Muscle of back (tissue), 11 donors: ENCODE measurements around the gene CACNA2D1. TPM values are rescaled to one million over a fixed set of nuclear protein-coding genes. Genes with fewer than 3 reads are reported as not detected.
"Not testable (repeated sequence)": the region's sequence is repeated elsewhere in the genome, so short reads cannot be mapped to it uniquely, and the experiment has no call there.

ENCODE experiments used
- DNase-seq, 3 donors: peaks; one replicate each; pipeline versions ENCODE4 v3.0.0 to v3.0.0-alpha.2; 2013
- polyA plus RNA-seq, 10 donors: library from polyadenylated mRNA; unstranded; fragments of 120-200 nt; gene quantifications; one replicate each; pipeline ENCODE4 v1.2.1, GENCODE V29; 2013; ENCODE audit not compliant: insufficient read length in 10 of 10

CACNA2D1 gene
- polyA plus RNA-seq, 10 donors, result 79.1 to 158 (median 107) TPM

DNA sequence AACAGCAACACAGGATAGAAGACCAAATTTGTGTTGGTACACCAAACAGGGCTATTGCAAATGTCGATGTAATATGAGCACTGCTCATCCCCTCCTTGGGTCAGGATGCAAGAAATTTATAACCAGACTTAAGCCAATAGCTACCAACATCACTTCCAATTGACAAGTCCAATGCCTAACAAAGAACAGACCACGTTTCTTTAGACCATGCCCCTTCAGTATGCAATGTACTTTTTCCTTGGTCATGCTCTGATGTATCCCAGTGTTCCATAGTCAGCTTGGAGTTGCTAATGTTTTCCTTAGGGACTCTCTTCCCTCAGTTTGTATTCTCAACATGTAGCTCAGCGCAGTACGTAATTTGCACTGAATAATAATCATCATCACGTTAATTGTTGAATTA is 7.8 kb downstream of the CACNA2D1 start:
- DNase-seq, result no peak

GRCh38 chr7:82434275-82435022 is 9.1 kb downstream of the CACNA2D1 start:
- no peak for DNase-seq

- DNase-seq, result no peak
Measured at GRCh38 chr7:82433507-82433906, 10.1 kb downstream of the CACNA2D1 start.

DNA sequence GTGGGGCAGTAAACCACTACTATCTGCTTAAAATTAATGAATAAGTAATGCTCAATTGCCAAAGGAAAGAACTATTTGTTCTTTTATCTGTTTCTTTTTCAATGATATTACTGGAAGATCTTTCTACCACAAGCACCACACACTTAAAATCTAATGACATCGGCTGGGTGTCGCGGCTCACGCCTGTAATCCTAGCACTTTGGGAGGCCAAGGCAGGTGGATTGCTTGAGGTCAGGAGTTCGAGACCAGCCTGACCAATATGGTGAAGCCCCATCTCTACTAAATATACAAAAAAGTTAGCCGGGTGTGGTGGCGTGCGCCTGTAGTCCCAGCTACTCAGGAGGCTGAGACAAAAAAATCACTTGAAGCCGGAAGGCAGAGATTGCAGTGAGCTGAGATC is 10.8 kb downstream of the CACNA2D1 start:
- not testable (repeated sequence) for DNase-seq

DNA sequence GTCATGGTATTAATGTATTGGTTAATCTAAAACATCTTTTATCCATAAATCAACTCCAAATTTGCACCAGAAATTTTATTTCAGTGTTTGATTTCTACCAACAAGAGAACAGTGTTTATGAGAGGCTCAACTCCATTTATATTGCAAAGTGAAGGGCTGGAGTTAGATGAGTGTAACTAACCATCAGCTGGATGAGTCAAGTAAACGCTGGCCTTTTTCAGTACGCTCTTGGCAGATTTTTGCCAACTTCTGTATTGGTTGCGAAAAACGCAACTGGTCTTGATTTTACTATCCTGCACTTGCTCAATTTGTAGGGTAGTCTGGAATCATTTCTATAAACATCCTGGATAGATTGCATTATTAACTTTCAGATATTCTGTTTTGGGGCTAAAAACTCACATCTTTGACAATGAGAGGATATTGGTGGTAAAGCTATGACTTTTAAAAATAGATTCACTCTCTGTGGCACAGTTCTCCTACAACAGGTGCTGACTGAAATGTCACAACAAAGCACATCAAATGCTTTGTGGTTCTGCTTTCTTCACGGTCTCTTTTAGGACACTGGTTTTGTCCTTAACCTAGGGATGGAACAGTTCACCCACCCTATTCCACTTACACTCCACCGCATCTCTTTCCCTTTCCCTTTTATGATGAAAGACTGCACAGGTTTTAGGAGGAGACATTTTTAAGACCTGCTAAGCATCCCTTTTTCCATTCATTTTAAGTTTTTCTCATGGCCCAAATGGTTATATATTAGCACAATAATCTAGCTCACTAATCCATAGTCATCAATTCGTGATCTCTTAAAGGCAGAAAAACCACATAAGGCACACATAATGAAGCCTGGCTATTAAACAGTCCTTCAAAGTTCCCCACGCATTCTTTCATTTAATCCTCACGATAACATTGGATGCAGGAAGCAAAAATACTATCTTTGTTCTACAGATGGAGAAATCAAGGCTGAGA is 12.8 kb downstream of the CACNA2D1 start:
- DNase-seq, result no peak

- no peak for DNase-seq
Measured at GRCh38 chr7:82429408-82429807, 14.2 kb downstream of the CACNA2D1 start.

GRCh38 chr7:82428186-82428961 is 15.2 kb downstream of the CACNA2D1 start:
- peak in 1 of 3 donors; percentile 49 for DNase-seq

DNA sequence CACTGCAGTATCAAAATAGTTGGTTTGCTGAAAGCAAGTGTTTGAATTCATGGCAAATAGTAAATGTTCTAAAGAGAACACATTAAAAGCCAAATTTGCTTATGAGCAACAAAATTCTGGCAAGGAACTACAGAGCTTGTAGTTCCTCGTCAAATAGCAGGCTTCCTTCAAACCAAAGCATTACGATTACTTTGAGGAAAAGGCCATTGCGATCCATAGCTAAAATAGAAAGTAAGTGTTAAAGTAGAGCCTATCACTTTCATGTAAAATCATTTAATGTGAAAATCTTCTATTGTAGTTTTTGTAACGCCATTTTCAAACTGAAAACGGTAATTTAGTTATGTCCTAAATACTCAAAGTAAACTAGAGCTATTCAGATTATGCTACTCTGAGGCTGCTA is 20.1 kb downstream of the CACNA2D1 start:
- no peak for DNase-seq

DNA sequence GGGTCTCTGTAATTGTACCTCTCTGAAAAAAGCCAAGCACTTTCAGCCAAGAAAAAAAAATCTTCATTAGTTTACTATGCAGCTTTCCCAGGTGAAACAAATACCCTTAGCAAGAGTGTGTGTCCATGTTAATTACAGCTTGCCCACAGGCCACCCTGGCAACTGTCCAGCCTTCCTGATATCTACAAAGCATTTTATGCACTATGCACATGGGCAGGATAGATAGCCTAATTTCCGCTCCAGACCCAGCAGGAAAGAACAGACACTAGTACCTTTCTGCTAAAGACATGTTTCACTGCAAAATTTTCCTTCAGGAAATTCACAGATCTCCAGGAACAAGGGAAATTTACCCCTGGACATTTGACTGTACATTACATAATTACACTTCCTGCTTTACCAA is 24.4 kb downstream of the CACNA2D1 start:
- no peak for DNase-seq

DNA sequence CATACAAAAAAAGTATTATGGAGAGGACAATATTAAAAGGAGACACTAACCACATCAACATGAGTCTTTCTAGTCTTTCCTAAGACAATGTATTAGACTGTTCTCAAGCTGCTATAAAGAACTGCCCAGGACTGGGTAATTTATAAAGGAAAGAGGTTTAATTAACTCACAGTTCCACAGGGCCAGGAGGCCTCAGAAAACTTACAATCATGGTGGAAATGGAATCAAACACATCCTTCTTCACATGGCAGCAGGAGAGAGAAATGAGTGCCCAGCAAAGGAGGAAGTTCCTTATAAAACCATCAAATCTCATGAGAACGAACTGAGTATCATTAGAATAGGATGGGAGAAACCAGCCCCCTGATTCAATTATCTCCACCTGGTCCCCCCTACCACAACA is 25.7 kb downstream of the CACNA2D1 start:
- no peak for DNase-seq

DNA sequence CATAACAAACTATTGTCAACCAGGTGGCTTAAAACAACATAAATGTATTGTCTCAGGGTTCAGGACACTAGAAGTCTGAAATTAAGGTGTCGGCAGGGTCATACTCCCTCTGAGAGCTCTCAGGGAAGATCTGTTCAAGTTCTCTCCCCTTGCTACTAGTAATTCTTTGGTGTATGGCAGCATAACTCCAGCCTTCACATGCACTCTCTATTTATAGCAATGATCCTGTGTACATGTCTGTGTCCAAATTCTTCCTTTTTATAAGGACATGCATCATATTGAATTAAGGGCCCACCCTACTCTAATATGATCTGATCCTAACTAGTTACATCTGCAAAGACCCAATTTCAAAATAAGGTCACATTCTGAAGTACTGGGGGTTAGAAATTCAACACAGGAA is 27.2 kb downstream of the CACNA2D1 start:
- no peak for DNase-seq

- DNase-seq, result no peak
Measured at GRCh38 chr7:82414389-82414788, 29.2 kb downstream of the CACNA2D1 start.

DNA sequence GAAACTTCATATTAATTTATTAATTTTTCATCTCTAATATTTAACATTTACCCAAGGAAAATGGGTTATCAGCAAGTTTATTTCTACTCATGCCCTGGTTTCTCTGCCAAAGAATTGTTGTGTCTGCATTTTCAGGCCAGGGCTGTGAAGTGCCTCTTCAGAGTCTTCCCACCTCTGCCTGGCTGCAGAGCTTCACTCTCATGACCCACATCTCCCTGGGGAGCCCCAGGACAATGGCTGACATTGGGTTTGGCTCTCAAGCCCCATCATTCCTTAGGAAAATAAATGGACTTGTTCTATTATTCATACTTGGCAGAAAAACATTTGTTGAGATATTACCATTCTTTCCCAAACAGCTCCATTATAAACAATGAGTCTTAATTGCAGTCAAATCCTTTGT is 30.3 kb downstream of the CACNA2D1 start:
- DNase-seq, result no peak

DNA sequence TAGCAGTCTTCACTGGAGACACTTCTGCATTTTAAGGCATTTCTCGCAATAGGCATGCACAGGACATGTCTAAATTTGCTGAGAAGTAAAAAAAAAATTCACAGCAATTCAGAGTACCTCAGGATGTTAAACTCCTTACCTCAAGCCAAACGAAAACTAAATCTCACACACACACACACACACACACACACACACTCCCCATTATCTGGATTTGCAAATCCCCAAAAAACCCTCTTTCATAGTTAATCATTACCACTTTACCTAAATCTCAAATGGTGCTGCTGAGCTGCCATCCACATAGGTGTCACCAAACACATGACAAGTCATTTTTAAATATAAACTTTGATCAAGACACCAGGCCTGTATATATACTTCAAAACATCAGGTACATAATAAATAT is 31.8 kb downstream of the CACNA2D1 start:
- DNase-seq, result no peak

DNA sequence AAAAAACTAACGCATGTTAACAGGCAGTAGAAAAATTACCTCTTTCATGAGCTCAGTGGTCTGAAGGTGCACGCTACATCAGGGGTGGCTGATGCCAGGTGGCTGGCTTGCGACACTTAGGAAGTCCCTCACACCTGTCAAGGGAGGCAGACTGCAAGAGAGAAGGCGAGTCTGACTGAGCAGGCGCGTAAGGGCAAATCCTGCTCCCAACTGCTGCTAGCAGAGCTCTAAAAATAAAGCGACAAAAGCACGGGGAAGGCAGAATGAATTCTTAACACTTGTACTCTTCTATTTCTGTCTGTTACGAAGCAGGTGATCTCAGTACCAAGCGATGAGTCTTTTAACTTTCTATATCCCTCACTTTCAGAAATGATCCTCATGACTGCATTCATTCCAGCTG is 33.1 kb downstream of the CACNA2D1 start:
- DNase-seq, result peak; percentile 32 to 56 (median 56)

DNA sequence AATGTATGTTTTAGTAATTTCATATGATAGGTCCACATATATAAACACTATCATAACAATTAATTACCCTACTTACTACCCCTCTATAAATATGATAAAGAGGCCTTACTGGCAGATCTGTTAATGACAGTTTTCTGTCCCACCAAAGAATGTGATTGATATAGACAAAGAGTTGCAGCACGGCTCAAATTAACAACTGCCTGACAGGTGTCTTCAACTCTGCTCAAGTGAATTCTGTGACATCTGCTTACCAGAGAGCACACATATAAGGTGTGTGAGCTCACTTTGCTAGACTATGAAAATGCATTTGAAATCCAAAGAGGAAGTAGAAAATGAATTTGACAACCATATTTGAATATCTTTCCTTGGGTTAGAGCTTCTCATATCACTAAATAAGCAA is 36.6 kb downstream of the CACNA2D1 start:
- no peak for DNase-seq

DNA sequence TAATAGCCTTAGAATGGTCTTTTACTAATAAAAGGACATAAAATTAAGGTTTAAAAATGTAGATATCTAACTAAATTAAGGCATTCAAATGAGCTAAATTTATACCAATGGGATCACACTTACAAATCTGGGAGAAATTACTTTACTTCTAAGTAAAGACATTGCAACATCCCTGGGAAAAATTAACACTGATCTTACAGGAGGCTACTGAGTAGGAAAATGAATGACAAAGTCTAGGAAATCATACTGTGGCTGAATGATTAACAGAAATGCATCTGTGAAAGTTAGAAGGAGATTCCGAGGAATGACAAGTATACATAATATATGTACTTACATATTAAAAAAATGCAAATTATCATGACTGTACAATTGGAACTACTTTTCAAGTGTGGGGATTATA is 38.3 kb downstream of the CACNA2D1 start:
- no peak for DNase-seq

DNA sequence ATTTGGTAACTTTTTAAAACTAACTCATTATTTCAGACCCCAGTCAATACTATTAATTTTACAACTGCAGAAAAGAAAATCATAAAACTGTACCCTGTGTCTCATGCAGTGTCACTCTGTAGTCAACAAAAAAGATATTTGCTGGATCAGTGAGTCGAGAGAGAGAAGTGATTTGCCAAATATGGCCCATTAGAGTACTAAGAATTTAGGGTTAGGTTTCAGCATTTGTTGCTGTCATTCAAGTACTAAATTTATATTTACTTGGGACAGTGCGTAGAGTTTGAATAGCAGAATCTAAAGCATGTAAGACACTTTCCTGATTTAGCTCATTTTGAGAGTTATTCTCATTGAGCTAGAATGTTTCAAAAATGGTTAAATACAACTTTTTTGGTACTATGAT is 38.9 kb downstream of the CACNA2D1 start:
- DNase-seq, result peak in 1 of 3 donors; percentile 34

DNA sequence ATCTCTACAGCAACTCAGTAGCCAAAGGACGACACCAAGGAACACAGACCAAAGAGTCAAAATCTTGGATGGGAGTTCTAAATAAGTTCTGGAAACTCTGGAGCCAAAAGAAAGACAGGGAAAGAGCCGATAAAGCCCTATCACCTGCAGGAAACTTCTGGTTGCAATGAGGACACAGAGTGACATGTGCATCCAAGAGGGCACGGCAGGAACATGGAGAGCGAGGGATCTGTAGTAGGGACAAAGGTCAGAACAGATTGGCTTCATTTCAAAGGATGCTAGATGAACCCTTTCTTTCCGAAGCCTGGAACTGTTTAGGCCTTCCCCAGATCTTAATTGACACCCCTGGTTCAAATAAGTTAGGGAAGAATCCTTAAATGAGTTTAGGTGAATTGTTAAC is 39.5 kb downstream of the CACNA2D1 start:
- no peak for DNase-seq

DNA sequence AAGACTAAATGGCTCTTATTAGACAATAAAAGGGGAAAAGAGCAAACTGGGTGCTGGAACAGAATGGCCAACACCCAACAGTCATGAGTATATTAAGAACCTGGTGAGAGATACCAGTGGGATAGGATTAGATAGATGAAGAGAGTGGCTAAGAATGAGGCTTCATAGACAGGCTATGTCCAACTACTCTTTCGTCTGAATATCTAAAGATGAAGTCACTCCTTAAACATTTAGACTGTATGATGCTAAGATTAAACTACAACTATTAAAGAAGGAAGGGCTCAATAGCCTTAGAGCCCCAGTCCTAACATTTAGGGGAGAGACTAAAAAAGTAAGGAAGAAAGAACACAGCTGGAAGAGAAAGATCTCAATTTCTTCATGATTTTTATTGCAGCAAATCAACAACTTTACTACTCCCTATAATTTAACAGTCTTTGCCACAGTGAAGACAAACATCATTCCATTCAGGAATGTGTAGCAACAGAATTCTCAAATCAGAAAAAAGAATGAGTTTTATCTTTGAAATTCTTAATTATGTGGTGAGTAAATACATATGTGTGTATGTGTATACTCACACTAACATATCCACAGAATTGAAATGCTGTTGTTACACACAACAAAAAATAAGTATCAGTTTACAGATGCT is 45.6 kb downstream of the CACNA2D1 start:
- DNase-seq, result no peak

GRCh38 chr7:82396343-82396742 is 47.2 kb downstream of the CACNA2D1 start:
- no peak for DNase-seq

GRCh38 chr7:82395147-82395546 is 48.4 kb downstream of the CACNA2D1 start:
- no peak for DNase-seq
